Small intestine (tissue), 7 donors: ENCODE measurements around the gene NAT14. TPM values are rescaled to one million over a fixed set of nuclear protein-coding genes. Genes with fewer than 3 reads are reported as not detected.

Source experiments
- DNase-seq, 2 donors: peaks; one replicate each; pipeline versions ENCODE4 v3.0.0 to v3.0.0-alpha.2; 2013
- FAIRE-seq: peaks from 2 replicates; lab custom pipeline; 2012; peaks lifted over from hg19 to GRCh38; lab: Jason Lieb, UNC
- H3K27ac ChIP-seq, 3 donors: one replicate each; pipeline ENCODE4 v1.5.1; 2013; ENCODE audit warnings: low read length in 2 of 3, mild to moderate bottlenecking in 2 of 3, control low read depth in 1 of 3, inconsistent platforms in 1 of 3, low read depth in 1 of 3, moderate library complexity in 1 of 3
- H3K27me3 ChIP-seq, 3 donors: one replicate each; pipeline ENCODE4 v1.6.1; 2013; ENCODE audit warnings: low read length in 3 of 3, inconsistent platforms in 1 of 3; ENCODE audit not compliant: control insufficient read depth in 3 of 3, insufficient read depth in 3 of 3
- H3K36me3 ChIP-seq, 3 donors: one replicate each; pipeline ENCODE4 v1.6.1; 2013; ENCODE audit warnings: low read length in 3 of 3, inconsistent platforms in 1 of 3, low read depth in 1 of 3, mild to moderate bottlenecking in 1 of 3, moderate library complexity in 1 of 3; ENCODE audit not compliant: control insufficient read depth in 3 of 3, insufficient read depth in 2 of 3
- H3K4me1 ChIP-seq, 3 donors: one replicate each; pipeline ENCODE4 v1.6.1; 2013; ENCODE audit warnings: low read length in 2 of 3, inconsistent platforms in 1 of 3, low read depth in 1 of 3, mild to moderate bottlenecking in 1 of 3, moderate library complexity in 1 of 3; ENCODE audit not compliant: control insufficient read depth in 3 of 3, insufficient read depth in 2 of 3
- H3K4me3 ChIP-seq, 3 donors: one replicate each; pipeline ENCODE4 v1.5.1; 2013; ENCODE audit warnings: low read length in 3 of 3, control low read depth in 1 of 3, inconsistent platforms in 1 of 3, low read depth in 1 of 3, mild to moderate bottlenecking in 1 of 3, moderate library complexity in 1 of 3
- H3K9me3 ChIP-seq, 2 donors: one replicate each; pipeline ENCODE4 v1.6.1; 2013; ENCODE audit warnings: low read depth in 1 of 2, low read length in 1 of 2; ENCODE audit not compliant: control insufficient read depth in 2 of 2, insufficient read depth in 1 of 2
- WGBS, 3 donors: extraction: QIAGEN DNeasy Blood & Tissue Kit; methylation state at CpG; one replicate each; pipeline ENCODE4 v1.1.7; 2013; 5-methylcytosine and 5-hydroxymethylcytosine counted together
- polyA plus RNA-seq, 4 donors: library from polyadenylated mRNA; stranded (reverse) in 3 of 4; unstranded in 1 of 4; fragments of 200-250 nt in 3 of 4; fragments of 120-200 nt in 1 of 4; gene quantifications; one replicate each; pipeline versions ENCODE4 v1.2.1 to v1.2.3, GENCODE V29; 2013
- donor health status: healthy with polysubstance abuse.
- donor health status: control.
- donor health status: control.
- donor health status: Bipolar disorder and iron deficiency.
- donor health status: healthy.

NAT14 gene
- polyA plus RNA-seq, 4 donors: 5.8 to 10.2 (median 7.8) TPM

GRCh38 chr19:55479451-55480230, 5.3 kb upstream of the NAT14 start:
- H3K27me3 ChIP-seq: peaks cover 0 to 3% (median 0%) of the 10 kb centered on the region in 3 donors
- DNase-seq (no peak), FAIRE-seq (no peak)
- H3K4me3 ChIP-seq: no peak overlapping the region
- H3K36me3 ChIP-seq: peaks cover 4 to 32% (median 10%) of the 10 kb centered on the region in 3 donors
- H3K9me3 ChIP-seq: no peaks in the 10 kb centered on the region
- no peak overlapping the region for H3K27ac ChIP-seq
- H3K4me1 ChIP-seq: peaks cover 0 to 15% (median 4%) of the 10 kb centered on the region in 3 donors
- 70 to 80% (median 77%) methylated on average over 14 to 15 of the region's 15 CpGs for WGBS, 3 donors

- H3K9me3 ChIP-seq: no peaks in the 10 kb centered on the region
- DNase-seq (no peak), FAIRE-seq (no peak)
- no peak overlapping the region for H3K4me3 ChIP-seq
- peaks cover 0 to 18% (median 2%) of the 10 kb centered on the region in 3 donors for H3K4me1 ChIP-seq
- no peak overlapping the region for H3K27ac ChIP-seq
- WGBS, 3 donors: 96 to 97% (median 97%) methylated on average over 43 to 52 of the region's 52 CpGs
- peaks cover 4 to 32% (median 10%) of the 10 kb centered on the region in 3 donors for H3K36me3 ChIP-seq
- H3K27me3 ChIP-seq: peaks cover 0 to 6% (median 0%) of the 10 kb centered on the region in 3 donors
Measured at GRCh38 chr19:55481148-55481793, 3.7 kb upstream of the NAT14 start.

- WGBS, 3 donors: 83 to 95% (median 94%) methylated on average over 39 to 40 of the region's 40 CpGs
- Histone ChIP-seq H3K36me3 (peaks cover 4 to 32% (median 10%) of the 10 kb centered on the region in 3 donors), H3K4me3 (no peak overlapping the region), H3K27ac (no peak overlapping the region), H3K9me3 (no peaks in the 10 kb centered on the region), H3K27me3 (peaks cover 0 to 6% (median 0%) of the 10 kb centered on the region in 3 donors), H3K4me1 (peaks cover 0 to 18% (median 2%) of the 10 kb centered on the region in 3 donors)
- DNase-seq (no peak), FAIRE-seq (no peak)
Measured at GRCh38 chr19:55481794-55482155, 3.2 kb upstream of the NAT14 start.

- no peak for FAIRE-seq
Measured at GRCh38 chr19:55482156-55482961, 2.6 kb upstream of the NAT14 start.

GRCh38 chr19:55482967-55483705, 1.9 kb upstream of the NAT14 start:
- WGBS, 3 donors: 95 to 97% (median 97%) methylated on average over 41 to 47 of the region's 47 CpGs
- Histone ChIP-seq H3K27me3 (peaks cover 0 to 11% (median 0%) of the 10 kb centered on the region in 3 donors), H3K4me3 (no peak overlapping the region), H3K36me3 (peaks cover 4 to 29% (median 10%) of the 10 kb centered on the region in 3 donors), H3K9me3 (no peaks in the 10 kb centered on the region), H3K4me1 (peaks cover 0 to 24% (median 3%) of the 10 kb centered on the region in 3 donors), H3K27ac (no peak overlapping the region)
- DNase-seq: no peak
- FAIRE-seq: no peak

More at GRCh38 chr19:55482156-55482961, 2.6 kb upstream of the NAT14 start:
- H3K27me3 ChIP-seq: peaks cover 0 to 6% (median 0%) of the 10 kb centered on the region in 3 donors
- H3K27ac ChIP-seq: no peak overlapping the region
- no peak overlapping the region for H3K4me3 ChIP-seq
- H3K36me3 ChIP-seq: peaks cover 4 to 32% (median 10%) of the 10 kb centered on the region in 3 donors
- no peaks in the 10 kb centered on the region for H3K9me3 ChIP-seq
- DNase-seq: no peak
- 94 to 98% (median 97%) methylated on average over 50 to 83 of the region's 83 CpGs for WGBS, 3 donors
- H3K4me1 ChIP-seq: peaks cover 0 to 24% (median 2%) of the 10 kb centered on the region in 3 donors

GRCh38 chr19:55483706-55484592, 1.0 kb upstream of the NAT14 start:
- DNase-seq (no peak), FAIRE-seq (no peak)
- H3K9me3 ChIP-seq: no peaks in the 10 kb centered on the region
- H3K4me1 ChIP-seq: peaks cover 0 to 24% (median 3%) of the 10 kb centered on the region in 3 donors
- peak overlapping the region in 2 of 3 donors; percentile 53 to 66 for H3K4me3 ChIP-seq
- no peak overlapping the region for H3K27ac ChIP-seq
- WGBS, 3 donors: 79 to 85% (median 81%) methylated on average over 36 to 46 of the region's 46 CpGs
- H3K36me3 ChIP-seq: peaks cover 4 to 27% (median 10%) of the 10 kb centered on the region in 3 donors
- H3K27me3 ChIP-seq: peaks cover 0 to 16% (median 0%) of the 10 kb centered on the region in 3 donors

- DNase-seq: no peak
- peak overlapping the region in 2 of 3 donors; percentile 48 to 74 for H3K27ac ChIP-seq
- no peaks in the 10 kb centered on the region for H3K9me3 ChIP-seq
- H3K4me1 ChIP-seq: peaks cover 0 to 24% (median 3%) of the 10 kb centered on the region in 3 donors
- peaks cover 4 to 27% (median 10%) of the 10 kb centered on the region in 3 donors for H3K36me3 ChIP-seq
- FAIRE-seq: no peak
- 12 to 25% (median 20%) methylated on average over 16 to 18 of the region's 18 CpGs for WGBS, 3 donors
- H3K27me3 ChIP-seq: peaks cover 0 to 28% (median 0%) of the 10 kb centered on the region in 3 donors
- H3K4me3 ChIP-seq: peak overlapping the region; percentile 41 to 66 (median 53)
Measured at GRCh38 chr19:55485439-55486011, 537 bp downstream of the NAT14 start.
